ENCODE results near the gene LTB.

LTB gene

GRCh38 chr6:31533455-31533841 is 48.8 kb downstream of the LTB start:
- TF ChIP-seq, protein P1, sequence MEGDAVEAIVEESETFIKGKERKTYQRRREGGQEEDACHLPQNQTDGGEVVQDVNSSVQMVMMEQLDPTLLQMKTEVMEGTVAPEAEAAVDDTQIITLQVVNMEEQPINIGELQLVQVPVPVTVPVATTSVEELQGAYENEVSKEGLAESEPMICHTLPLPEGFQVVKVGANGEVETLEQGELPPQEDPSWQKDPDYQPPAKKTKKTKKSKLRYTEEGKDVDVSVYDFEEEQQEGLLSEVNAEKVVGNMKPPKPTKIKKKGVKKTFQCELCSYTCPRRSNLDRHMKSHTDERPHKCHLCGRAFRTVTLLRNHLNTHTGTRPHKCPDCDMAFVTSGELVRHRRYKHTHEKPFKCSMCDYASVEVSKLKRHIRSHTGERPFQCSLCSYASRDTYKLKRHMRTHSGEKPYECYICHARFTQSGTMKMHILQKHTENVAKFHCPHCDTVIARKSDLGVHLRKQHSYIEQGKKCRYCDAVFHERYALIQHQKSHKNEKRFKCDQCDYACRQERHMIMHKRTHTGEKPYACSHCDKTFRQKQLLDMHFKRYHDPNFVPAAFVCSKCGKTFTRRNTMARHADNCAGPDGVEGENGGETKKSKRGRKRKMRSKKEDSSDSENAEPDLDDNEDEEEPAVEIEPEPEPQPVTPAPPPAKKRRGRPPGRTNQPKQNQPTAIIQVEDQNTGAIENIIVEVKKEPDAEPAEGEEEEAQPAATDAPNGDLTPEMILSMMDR (IDR thresholded peaks at IDR 0.05) = no peak
- DNase-seq = no peak
- Mint-ChIP-seq H3K4me1 (peaks cover 58% of the 10 kb centered on the region), H3K27me3 (ENCODE audit: low read depth, poor library complexity) (no peaks in the 10 kb centered on the region), H3K9me3 (no peaks in the 10 kb centered on the region), H3K36me3 (ENCODE audit: low read depth) (peaks cover 80% of the 10 kb centered on the region), H3K4me3 (no peak overlapping the region), H3K27ac (no peak overlapping the region)

- H3K36me3 Mint-ChIP-seq (ENCODE audit: low read depth) = peaks cover 74% of the 10 kb centered on the region
- TF ChIP-seq, protein P1 (IDR thresholded peaks at IDR 0.05) = no peak
- no peak overlapping the region for H3K27ac Mint-ChIP-seq
These were observed 49.4 kb downstream of the LTB start for GRCh38 chr6:31532644-31533454.

DNA sequence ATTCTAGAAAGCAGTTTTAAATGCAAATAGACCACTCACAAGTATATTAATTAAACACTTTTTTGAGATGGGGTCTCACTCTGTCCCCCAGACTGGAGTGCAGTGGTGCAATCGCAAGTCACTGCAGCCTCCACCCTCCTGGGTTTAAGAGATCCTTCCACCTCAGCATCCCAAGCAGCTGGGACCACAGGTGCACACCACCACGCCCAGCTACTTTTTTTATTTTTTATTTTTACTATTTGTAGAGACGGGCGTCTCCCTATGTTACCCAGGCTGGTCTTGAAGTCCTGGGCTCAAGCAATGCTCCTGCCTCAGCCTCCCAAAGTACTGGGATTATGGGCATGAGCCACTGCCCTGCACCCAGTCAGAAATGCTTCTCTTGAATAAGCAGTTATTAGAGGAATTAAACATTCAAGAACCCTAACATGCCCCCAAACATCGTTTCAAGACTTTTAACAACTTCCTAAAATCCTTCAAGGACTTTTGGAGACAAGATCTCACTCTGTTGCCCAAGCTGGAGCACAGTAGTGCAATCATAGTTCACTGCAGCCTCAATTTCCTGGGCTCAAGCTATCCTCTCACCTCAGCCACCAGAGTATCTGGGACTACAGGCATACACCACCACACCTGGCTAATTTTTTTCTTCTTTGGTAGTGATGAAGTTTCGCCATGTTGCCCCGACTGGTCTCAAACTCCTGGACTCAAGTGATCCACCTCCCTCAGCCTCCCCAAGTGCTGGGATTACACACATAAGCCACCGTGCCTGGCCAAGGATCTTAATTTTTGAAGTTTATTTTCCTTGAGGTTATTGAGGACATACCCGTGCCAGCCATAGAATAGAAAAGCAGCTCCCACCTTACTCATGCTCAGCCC is 50.2 kb downstream of the LTB start:
- peaks cover 52% of the 10 kb centered on the region for H3K4me1 Mint-ChIP-seq
- no peaks in the 10 kb centered on the region for H3K27me3 Mint-ChIP-seq (ENCODE audit: low read depth, poor library complexity)
- no peak overlapping the region for H3K4me3 Mint-ChIP-seq
- DNase-seq = no peak
- TF ChIP-seq, protein P1 (IDR thresholded peaks at IDR 0.05) = no peak
- H3K9me3 Mint-ChIP-seq = no peaks in the 10 kb centered on the region
- H3K36me3 Mint-ChIP-seq (ENCODE audit: low read depth) = peaks cover 69% of the 10 kb centered on the region
- H3K27ac Mint-ChIP-seq = peak overlapping the region; percentile 25

More at GRCh38 chr6:31532644-31533454, 49.4 kb downstream of the LTB start:
- no peaks in the 10 kb centered on the region for H3K9me3 Mint-ChIP-seq
- no peaks in the 10 kb centered on the region for H3K27me3 Mint-ChIP-seq (ENCODE audit: low read depth, poor library complexity)
- no peak for DNase-seq
- no peak overlapping the region for H3K4me3 Mint-ChIP-seq
- H3K4me1 Mint-ChIP-seq = peaks cover 58% of the 10 kb centered on the region

DNA sequence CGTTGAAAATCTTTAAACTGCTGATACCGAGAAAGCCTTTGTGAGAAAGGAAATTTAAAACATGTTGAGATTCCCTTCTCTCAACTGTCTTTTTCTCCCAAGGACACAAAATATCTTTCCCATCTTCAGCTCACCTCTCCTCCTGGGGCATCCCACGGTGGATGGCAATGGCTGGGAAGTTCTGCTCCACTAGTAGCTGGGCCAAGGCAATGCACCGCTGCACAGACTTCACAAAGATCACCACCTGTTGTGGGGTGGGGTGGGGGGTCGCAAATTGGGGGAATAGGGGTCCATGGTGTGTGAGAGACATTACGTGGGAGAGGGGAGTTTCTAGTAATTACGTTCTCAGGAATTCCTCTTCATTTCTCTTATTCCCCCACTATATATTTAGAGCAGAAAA is 51.1 kb downstream of the LTB start:
- TF ChIP-seq, protein P1 (IDR thresholded peaks at IDR 0.05) = no peak
- H3K36me3 Mint-ChIP-seq (ENCODE audit: low read depth) = peaks cover 62% of the 10 kb centered on the region
- no peaks in the 10 kb centered on the region for H3K9me3 Mint-ChIP-seq
- peak overlapping the region; percentile 82 for H3K27ac Mint-ChIP-seq
- DNase-seq = no peak
- no peak overlapping the region for H3K4me3 Mint-ChIP-seq
- H3K4me1 Mint-ChIP-seq = peaks cover 45% of the 10 kb centered on the region
- no peaks in the 10 kb centered on the region for H3K27me3 Mint-ChIP-seq (ENCODE audit: low read depth, poor library complexity)

- peaks cover 57% of the 10 kb centered on the region for H3K36me3 Mint-ChIP-seq (ENCODE audit: low read depth)
- H3K27me3 Mint-ChIP-seq (ENCODE audit: low read depth, poor library complexity) = no peaks in the 10 kb centered on the region
- peaks cover 40% of the 10 kb centered on the region for H3K4me1 Mint-ChIP-seq
- TF ChIP-seq, protein P1 (IDR thresholded peaks at IDR 0.05) = no peak
- no peak overlapping the region for H3K4me3 Mint-ChIP-seq
- no peaks in the 10 kb centered on the region for H3K9me3 Mint-ChIP-seq
- DNase-seq = no peak
- H3K27ac Mint-ChIP-seq = peak overlapping the region; percentile 82
These were observed 51.6 kb downstream of the LTB start for GRCh38 chr6:31530659-31531058.

Data from nephron progenitor cell (in vitro differentiated cells).